Retina (tissue), 1 donor: ENCODE measurements around the gene TMEM38A.
A peak's percentile ranks its signal among the peaks of the same experiment; 100 is the strongest.
"Not testable (repeated sequence)": the region's sequence is repeated elsewhere in the genome, so short reads cannot be mapped to it uniquely, and the experiment has no call there.

Source experiments
- DNase-seq: peaks from one replicate; pipeline ENCODE4 v3.0.0-alpha.2; 2016

TMEM38A gene

DNA sequence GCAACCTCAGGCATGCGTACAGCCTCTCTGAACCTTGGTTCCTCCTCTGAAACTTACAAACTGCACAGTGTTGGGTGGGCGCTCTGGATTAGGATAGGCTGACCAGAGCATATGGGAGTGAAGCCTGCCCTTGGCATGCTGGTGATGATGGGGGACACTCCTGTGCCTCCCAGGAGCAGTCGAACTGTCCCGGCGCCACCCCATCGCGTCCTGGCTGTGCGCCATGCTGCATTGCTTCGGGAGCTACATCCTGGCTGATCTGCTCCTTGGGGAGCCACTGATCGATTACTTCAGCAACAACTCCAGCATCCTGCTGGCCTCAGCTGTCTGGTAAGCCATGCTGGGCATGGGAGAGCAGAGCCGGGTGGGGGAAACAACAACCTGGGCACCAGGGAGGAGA lies 18.9 kb downstream of the TMEM38A start:
- no peak for DNase-seq

DNA sequence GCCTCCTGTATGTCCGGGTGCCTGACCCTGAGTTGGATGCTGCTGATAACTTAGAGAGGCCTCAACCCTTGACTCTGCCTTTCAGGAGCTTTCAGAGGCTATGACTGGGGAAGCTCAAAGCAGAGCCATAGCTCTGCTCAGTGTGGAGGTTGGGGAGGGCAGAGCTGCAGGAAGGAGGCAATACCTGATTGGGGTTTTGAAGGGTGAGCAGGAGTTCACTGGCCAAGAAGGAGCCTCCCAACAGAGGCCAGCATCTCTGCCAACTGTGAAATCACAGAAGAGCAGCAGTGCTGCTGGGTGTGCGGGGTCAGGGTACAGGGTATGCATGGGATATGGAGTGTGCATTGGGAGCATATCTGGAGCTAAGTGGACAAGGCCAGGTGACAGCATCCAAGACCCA lies 21.6 kb downstream of the TMEM38A start:
- no peak for DNase-seq

DNA sequence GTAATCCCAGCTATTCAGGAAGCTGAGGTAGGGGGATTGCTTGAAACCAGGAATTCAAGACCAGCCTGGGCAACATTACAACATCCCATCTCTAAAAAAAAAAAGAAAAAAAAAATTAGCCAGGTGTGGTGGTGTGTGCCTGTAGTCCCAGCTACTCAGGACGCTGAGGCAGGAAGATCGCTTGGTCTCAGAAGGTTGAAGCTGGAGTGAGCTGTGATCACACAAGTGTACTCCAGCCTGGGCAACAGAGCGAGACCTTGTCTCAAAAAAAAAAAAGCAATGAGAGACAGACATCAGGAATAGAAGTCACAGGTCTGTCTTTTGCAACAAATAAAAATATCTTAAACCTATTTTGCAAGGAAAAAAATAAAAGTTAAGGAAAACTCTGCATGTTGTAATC lies 23.3 kb downstream of the TMEM38A start:
- no peak for DNase-seq

DNA sequence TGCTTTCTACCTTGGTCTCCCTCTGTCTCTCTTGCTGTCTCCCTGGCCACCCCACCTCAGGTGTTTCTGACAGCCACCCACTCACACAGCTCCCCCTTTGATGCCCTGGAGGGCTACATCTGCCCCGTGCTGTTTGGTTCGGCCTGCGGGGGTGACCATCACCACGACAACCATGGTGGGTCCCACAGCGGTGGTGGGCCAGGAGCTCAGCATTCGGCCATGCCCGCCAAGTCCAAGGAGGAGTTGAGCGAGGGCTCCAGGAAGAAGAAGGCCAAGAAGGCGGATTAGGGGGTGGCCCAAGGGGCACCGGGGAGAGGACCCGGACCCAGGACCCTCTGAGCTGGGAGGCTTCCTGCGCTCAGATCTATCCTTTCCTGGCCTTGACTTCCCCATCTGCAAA lies 27.1 kb downstream of the TMEM38A start:
- no peak for DNase-seq

DNA sequence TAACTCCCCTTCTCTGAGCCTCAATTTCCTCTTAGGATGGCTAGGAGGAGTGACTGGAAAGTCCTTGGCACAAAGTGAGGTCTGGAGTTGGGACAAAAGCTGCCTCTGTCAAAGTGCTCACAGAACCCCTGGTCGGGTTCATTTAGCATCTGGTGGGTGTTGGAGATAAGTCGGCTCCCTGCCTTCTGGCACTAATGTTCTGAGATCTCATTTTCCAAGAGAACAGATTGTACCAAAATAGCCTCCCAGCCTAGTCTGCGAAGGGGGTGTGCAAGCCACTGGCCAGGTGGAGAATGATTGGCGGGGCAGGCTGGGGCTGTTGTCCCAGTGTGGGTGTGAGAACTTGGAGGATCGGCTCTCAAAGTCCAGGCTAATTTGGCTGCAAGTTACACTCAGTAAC lies 38.0 kb downstream of the TMEM38A start:
- no peak for DNase-seq

DNA sequence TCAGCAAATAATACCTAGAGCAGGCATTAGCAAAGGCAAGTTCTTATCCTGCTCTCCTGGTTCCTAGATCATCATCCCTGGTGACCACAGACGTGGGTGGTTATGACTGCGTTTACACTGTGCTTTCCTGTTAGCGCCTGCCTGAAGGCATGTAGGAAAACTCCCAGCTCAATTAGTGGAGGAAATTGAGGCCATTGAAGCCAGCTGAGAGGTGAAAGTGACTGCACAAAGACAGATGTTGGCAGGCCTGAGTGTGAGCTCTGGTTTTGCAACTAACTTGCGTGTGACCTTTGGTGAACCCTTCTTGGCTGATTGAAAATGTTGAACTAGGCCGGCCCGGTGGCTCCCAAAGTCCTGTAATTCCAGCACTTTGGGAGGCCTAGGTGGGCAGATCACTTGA lies 41.2 kb downstream of the TMEM38A start:
- no peak for DNase-seq

DNA sequence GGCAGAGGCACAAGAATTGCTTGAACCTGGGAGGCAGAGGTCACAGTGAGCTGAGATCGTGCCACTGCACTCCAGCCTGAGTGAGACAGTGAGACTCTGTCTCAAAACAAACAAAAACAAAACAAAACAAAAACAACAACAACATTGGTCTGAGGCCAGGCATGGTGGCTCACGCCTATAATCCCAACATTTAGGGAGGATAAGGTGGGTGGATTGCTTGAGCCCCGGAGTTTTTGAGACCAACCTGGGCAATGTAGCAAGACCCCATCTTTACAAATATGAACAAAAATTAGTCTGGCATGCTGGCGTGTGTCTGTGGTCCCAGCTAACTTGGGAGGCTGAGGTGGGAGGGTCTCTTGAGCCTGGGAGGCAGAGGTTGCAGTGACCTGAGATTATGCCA lies 42.7 kb downstream of the TMEM38A start:
- no peak for DNase-seq

DNA sequence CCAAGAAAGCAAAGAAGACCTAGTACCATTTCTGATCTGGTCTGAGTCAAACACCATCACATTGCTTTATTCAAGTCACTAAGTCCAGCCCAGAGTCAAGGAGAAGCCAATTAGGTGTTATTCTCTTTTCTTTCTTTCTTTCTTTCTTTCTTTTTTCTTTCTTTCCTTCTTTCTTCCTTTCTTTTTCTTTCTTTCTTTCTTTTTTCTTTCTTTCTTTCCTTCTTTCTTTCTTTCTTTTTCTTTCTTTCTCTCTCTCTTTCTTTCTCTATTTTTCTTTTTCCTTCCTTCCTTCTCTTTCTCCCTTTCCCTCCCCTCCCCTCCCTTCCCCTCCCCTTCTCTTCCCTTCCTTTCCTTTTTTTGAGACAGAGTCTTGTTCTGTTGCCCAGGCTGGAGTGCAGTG lies 49.9 kb downstream of the TMEM38A start:
- not testable (repeated sequence) for DNase-seq

DNA sequence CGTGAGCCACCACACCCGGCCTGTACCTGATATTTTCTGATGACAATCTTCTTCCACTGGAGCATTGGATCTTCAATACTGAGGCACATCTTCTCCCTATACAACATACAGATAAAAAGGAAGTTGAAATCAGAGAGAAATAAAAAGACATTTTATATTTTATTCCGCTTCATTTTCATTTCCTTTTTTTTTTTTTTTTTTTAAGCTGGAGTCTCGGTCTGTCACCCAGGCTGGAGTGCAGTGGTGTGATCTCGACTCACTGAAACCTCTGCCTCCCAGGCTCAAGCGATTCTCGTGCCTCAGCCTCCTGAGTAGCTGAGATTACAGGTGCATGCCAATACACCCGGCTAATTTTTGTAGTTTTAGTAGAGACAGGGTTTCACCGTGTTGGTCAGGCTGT lies 51.4 kb downstream of the TMEM38A start:
- DNase-seq: not testable (repeated sequence)

DNA sequence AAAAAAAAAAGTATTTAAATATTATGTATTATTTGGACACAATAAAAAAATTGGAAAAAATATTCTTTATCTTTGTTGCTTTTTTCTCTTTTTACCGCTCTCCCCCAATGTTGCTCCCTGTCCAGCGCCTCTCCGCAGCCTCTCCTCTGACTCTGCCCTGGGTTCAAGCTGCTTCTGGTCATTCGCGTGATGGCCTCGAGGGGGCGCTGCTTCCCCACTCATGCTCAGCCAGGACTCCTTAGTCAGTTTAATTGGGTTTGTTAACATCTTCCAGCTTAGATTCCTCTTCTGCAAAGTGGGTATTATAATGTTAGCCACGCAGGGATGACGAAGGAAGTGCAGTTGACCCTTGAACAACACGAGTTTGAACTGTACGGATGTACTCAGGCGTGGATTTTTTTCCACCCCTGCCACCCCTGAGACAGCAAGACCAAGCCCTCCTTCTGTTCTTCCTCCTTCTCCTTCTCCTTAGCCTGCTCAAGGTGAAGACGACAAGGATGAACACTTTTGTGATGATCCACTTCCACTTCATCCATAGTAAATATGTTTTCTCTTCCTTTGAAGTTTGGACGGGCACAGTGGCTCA lies 53.9 kb downstream of the TMEM38A start:
- peak; percentile 72 for DNase-seq

DNA sequence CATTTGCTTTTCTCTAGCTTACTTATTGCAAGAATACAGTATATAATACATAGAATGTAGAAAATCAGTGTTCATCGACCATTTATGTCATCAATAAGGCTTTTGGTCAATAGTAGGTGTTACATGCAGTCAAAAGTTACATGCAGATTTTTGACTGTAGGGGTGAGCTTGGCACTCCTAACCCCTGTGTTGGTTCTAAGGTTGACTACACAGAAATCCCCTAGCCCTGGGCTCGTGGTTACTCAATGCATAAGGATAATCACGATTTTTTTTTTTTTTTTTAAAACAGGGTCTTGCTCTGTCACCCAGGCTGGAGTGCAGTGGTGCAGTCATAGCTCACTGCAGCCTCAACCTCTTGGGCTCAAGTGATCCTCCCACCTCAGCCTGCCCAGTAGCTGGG lies 54.7 kb downstream of the TMEM38A start:
- no peak for DNase-seq

DNA sequence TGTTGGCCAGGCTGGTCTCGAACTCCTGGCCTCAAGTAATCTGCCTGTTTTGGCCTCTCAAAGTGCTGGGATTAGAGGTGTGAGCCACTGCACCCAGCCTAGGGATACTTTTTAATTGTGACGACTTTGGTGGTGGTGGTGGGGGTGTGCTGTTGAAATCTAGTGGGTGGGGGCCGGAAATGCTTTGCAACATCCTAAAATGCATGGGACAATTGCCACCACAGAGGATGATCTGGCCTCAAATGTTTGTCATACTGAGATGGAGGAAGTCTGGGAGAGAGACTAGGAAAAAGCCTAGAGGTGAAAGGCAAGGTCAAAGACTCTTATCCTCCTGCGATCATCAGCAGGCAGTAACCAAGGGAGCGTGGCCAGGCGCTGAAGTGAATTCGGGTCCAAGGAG lies 60.1 kb downstream of the TMEM38A start:
- DNase-seq: no peak

DNA sequence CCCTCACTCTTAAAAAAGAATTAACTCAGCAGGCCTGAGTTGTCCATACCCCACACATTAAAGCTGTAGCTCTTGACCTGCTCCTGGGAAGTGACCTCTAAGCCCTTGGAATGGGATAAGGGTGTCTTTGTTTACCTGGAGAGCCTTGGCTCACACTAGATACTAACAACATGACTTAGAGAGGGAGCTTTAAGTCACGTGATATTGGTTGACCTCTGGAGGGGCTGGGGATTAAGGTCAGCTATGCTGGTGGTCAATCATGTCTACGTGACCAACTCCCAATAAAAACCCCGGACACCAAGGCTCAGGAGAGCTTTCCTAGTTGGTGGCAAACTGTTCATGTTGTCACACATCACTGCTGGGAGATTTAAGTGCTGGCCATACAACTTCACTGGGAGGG lies 61.7 kb downstream of the TMEM38A start:
- no peak for DNase-seq

DNA sequence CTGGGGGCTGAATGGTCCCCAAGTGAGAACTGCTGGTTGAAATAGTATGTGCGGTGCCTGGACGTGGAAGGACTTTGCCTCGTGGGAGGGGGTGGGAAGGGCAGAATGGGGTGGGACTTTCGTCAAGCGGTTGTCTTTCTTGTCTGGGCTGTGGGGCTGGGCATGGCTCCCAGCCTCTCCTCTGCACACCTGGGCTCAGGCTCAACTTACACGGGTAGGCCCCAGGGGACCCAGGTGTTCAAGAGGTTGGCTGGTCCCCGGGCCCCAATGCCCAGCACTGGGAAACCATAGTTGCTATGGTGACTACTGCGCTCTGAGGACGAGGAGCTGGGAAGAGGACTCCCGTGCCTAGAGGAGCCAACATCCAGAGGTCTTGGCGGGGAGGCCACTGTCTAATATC lies 66.0 kb downstream of the TMEM38A start:
- DNase-seq: no peak

DNA sequence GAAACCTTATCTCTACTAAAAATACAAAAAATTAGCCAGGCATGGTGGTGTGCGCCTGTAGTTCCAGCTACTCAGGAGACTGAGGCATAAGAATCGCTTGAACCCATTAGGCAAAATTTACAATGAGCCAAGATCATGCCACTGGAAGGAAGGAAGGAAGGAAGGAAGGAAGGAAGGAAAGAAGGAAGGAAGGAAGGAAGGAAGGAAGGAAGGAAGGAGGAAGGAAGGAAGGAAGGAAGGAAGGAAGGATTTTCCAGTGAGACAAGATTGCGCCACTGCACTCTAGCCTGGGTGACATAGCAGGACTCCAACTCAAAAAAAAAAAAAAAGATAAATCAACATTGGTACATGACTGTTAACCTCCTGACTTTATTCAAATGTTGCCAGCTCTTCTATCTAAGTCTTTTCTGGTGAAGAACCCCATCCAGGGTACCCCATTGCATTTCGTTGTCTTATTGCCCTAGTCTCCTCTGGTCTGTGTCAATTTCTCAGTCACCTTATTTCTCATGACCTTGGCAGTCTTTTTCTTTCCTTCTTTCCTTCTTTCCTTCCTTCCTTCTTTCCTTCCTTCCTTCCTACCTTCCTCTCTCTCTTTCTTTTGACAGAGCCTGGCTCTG lies 74.8 kb downstream of the TMEM38A start:
- DNase-seq: not testable (repeated sequence)

DNA sequence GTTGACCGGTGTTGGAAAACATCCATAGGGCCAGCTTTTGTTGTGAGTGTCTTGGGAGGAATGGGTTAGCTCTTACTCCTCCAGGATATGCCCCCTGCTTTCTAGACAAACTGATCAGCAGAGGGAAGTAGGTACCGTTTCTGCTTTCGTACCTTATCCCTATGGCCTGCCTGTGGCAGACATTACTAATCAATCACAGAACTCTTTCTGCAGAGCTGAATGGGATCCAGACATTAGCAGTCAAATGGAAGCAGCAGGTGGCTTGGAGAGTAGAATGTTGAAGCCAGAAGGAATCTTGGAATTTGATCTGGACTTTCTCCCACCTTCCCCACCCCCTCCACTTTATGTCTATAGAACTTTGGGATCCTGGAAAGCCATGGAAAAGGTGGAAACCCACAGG lies 75.8 kb downstream of the TMEM38A start:
- DNase-seq: no peak

DNA sequence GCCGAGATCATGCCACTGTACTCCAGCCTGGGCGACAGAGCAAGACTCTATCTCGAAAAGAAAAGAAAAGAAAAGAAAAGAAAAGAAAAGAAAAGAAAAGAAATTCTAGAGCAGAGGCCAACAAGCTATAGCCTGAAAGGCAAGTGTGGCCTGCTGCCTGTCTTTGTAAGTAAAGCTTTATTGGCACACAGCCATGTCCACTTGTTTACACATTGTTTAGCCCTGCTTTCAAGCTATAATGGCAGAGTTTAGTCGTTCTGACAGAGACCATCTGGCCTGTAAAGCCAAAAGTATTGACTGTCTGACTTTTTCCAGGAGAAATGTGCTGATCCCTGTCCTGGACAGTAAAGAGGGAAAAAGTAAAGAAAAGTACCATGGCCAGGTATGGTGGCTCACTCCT lies 77.0 kb downstream of the TMEM38A start:
- DNase-seq: no peak

DNA sequence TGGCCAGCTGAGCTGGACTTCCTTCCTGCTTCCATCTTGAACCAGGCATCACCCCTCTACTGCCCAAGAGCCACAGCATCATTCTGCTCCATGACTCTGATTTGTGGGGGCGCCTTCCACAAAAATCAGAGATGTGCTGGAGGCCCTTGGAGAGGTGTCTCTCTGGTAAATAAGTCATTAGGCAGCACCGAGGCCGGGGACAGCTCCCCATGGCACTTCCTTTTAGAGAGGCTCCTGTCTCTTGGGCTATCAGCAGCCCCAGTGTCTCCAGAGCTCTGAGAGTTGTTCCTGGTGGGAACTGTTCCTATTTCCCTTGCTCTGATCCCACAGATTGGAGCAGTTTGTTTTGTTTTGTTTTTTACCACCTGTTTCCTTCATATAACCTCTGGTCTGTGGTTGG lies 78.6 kb downstream of the TMEM38A start:
- no peak for DNase-seq
